ENCODE data around the gene MYOG. TPM values are rescaled to one million over a fixed set of nuclear protein-coding genes. Genes with fewer than 3 reads are reported as not detected.

MYOG gene
- polyA plus RNA-seq, 1 experiment, result not detected

DNA sequence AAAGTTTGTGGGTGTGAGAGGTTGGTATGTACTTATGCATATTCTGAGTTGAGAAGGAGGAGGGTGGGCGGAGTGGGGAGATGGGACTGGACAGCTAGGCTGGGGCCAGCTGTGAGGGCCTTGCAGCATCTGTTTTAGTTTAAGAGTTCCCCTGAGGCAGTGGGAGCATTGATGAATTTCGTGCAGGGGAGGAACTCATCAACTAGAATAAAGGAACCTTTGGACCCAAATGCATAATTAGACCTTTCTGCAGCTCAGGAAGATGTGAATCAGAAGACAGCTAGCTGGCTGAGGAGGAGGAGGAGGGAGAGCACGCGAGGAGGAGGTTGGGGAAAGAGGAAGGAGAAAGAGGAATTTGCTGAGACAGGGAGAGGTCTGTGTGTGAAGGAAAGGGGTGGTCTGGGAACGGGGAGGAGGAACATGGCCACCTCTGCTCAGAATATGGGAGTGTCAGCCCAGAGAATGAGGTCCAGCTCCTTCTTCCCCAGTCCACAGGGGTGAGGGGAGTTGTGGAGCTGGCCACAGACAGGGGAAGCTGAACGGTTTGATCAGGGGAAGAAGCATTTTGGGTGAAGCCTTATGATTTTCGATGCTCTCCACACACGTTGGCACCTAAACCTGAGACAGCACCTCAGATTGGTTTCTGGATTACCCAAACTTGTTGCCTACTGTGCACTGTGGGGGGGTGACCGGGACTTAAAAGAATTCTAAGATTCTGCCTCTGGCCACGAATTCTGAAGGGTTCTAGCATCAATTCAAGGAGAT, 27.7 kb downstream of the MYOG start:
- CTCF ChIA-PET, result interaction anchor here (0.6 to 3.0 kb wide), 5 partner anchors 18 to 209 kb away, joined by 3 to 16 read pairs (median 4); no protein-coding TSS in a partner anchor
- Histone ChIP-seq H3K9me3 (ENCODE audit: control insufficient read depth, insufficient read depth, low read length) (no peaks in the 10 kb centered on the region; the same call in 1 of the 2 replicates), H3K27me3 (ENCODE audit: control insufficient read depth, insufficient read depth, low read length) (peaks cover 20% of the 10 kb centered on the region), H3K27ac (ENCODE audit: low read depth, low read length) (no peak overlapping the region), H3K4me3 (ENCODE audit: low read depth, low read length) (no peak overlapping the region)
- POLR2A ChIA-PET, result no interaction called here
- no peak for TF ChIP-seq CTCF (IDR thresholded peaks at IDR 0.05; ENCODE audit: low read depth, low read length)
- DNase-seq (ENCODE audit: low read depth, low spot score), result no peak

DNA sequence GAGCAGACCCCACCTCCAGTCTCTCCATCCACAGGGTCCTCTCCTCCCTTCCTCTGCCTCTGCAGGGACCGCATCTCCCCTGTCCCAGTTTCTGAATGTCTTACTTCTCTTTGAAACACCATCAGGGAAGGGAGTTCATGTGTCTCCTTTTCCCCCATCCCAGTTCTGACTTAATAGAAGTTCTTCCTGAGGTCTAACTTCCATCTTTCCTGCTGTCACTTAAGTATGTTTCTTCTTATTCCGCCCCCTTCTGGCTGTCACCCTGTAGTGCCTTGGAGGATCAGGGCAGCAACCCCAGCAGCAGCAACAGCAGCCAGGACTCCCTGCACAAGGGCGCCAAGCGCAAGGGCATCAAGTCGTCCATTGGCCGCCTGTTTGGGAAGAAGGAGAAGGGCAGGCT, 29.3 kb downstream of the MYOG start:
- ChIA-PET CTCF (interaction anchor here (0.6 to 3.0 kb wide), 3 partner anchors 17 to 213 kb away, joined by 3 to 16 read pairs (median 5); no protein-coding TSS in a partner anchor), POLR2A (no interaction called here)
- peaks cover 26% of the 10 kb centered on the region for H3K27me3 ChIP-seq (ENCODE audit: control insufficient read depth, insufficient read depth, low read length)
- DNase-seq (ENCODE audit: low read depth, low spot score), result no peak
- TF ChIP-seq CTCF (IDR thresholded peaks at IDR 0.05; ENCODE audit: low read depth, low read length), result no peak
- H3K9me3 ChIP-seq (ENCODE audit: control insufficient read depth, insufficient read depth, low read length), result no peaks in the 10 kb centered on the region; the same call in 1 of the 2 replicates
- H3K4me3 ChIP-seq (ENCODE audit: low read depth, low read length), result no peak overlapping the region
- no peak overlapping the region for H3K27ac ChIP-seq (ENCODE audit: low read depth, low read length)

- H3K4me3 ChIP-seq (ENCODE audit: low read depth, low read length), result no peak overlapping the region
- CTCF ChIA-PET, result interaction anchor here (0.7 to 1.8 kb wide), 3 partner anchors 10 to 213 kb away, joined by 3 to 11 read pairs (median 5); no protein-coding TSS in a partner anchor
- no peak overlapping the region for H3K27ac ChIP-seq (ENCODE audit: low read depth, low read length)
- no peaks in the 10 kb centered on the region; the same call in 1 of the 2 replicates for H3K9me3 ChIP-seq (ENCODE audit: control insufficient read depth, insufficient read depth, low read length)
- H3K27me3 ChIP-seq (ENCODE audit: control insufficient read depth, insufficient read depth, low read length), result peaks cover 25% of the 10 kb centered on the region
- DNase-seq (ENCODE audit: low read depth, low spot score), result no peak
- POLR2A ChIA-PET, result interaction anchor here (1.1 kb wide), 1 partner anchor 17 kb away, joined by 4 read pairs; no protein-coding TSS in a partner anchor
- no peak for TF ChIP-seq CTCF (IDR thresholded peaks at IDR 0.05; ENCODE audit: low read depth, low read length)
Measured at GRCh38 chr1:203056012-203056411, 29.8 kb downstream of the MYOG start.

DNA sequence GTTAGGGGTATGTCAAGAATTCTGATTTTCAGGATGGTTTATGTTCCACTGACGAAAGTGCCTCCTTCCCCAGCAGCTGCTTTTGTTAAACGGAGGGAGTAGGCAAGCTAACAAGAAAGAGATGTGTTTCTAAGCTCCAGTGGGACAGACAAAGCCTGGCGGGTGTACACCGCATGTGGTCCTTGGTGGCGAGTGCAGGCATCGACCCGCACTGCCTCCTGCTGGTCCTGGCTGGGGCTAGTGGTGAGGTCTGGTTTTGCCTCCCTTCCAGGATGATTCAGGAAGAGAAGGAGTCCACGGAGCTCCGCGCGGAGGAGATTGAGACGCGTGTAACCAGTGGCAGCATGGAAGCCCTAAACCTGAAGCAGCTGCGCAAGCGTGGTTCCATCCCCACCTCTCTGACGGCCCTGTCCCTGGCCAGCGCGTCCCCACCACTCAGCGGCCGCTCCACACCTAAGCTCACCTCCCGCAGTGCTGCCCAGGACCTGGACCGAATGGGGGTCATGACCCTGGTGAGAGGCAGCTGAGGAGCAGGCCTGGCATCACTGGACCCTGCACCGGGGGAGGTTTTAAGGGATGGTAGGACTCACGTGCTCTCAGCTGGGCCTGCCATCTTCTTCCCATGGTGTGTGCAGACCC, 30.5 kb downstream of the MYOG start:
- POLR2A ChIA-PET, result interaction anchor here (0.6 to 1.1 kb wide), 2 partner anchors 16 to 298 kb away, joined by 3 to 4 read pairs; no protein-coding TSS in a partner anchor
- no peak for TF ChIP-seq CTCF (IDR thresholded peaks at IDR 0.05; ENCODE audit: low read depth, low read length)

More for the DNA sequence above, 30.5 kb downstream of the MYOG start:
- DNase-seq (ENCODE audit: low read depth, low spot score), result no peak
- Histone ChIP-seq H3K9me3 (ENCODE audit: control insufficient read depth, insufficient read depth, low read length) (no peaks in the 10 kb centered on the region; the same call in 1 of the 2 replicates), H3K27me3 (ENCODE audit: control insufficient read depth, insufficient read depth, low read length) (peaks cover 29% of the 10 kb centered on the region), H3K4me3 (ENCODE audit: low read depth, low read length) (no peak overlapping the region), H3K27ac (ENCODE audit: low read depth, low read length) (no peak overlapping the region)
- CTCF ChIA-PET, result interaction anchor here (1.0 to 1.8 kb wide), 2 partner anchors 9 to 212 kb away, joined by 3 to 11 read pairs; no protein-coding TSS in a partner anchor

Measured in AG04450 (cell line).